ENCODE results near the gene CMSS1.

GRCh38 chr3:99805160-99805559 lies 12.5 kb upstream of the CMSS1 start:
- TF ChIP-seq CTCF (conservative IDR thresholded peaks at IDR 0.05; ENCODE audit: low read depth, low read length) (no peak), EZH2 (IDR thresholded peaks at IDR 0.05; ENCODE audit: borderline replicate concordance, low read depth, low read length, poor library complexity, severe bottlenecking) (no peak)

All from A673 (cell line).